Measurements from ENCODE around the gene INPP5A. TPM values are rescaled to one million over a fixed set of nuclear protein-coding genes. Genes with fewer than 3 reads are reported as not detected.
"Not testable (repeated sequence)": the region's sequence is repeated elsewhere in the genome, so short reads cannot be mapped to it uniquely, and the experiment has no call there.

The INPP5A gene
- total RNA-seq, 1 experiment from 2014 or later, result 7.6 TPM

DNA sequence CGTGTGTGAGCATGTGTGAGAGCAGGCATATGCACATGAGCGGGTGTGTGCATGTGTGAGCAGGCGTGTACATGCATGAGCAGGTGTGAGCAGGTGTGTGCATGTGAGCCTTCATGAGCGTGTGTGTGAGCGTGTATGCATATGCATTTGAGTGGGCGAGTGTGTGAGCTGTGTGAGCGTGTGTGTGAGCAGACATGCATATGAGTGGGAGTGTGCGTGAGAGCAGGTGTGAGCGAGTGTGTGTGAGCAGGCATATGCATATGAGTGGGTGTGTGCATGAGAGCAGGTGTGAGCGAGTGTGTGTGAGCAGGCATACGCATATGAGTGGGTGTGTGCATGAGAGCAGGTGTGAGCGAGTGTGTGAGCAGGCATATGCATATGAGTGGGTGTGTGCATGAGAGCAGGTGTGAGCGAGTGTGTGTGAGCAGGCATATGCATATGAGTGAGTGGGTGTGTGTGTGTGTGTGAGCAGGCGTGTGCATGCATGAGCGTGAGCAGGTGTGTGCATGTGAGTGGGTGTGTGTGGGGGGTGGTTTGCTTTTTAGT, 217.7 kb downstream of the INPP5A start:
- Histone ChIP-seq H3K4me3 (no peak overlapping the region), H3K27me3 (no peaks in the 10 kb centered on the region), H3K36me3 (no peaks in the 10 kb centered on the region), H3K9me3 (no peaks in the 10 kb centered on the region)
- DNase-seq, result no peak

GRCh38 chr10:132756591-132756990, 219.0 kb downstream of the INPP5A start:
- no peak for DNase-seq

GRCh38 chr10:132757171-132757570, 219.6 kb downstream of the INPP5A start:
- Histone ChIP-seq H3K27me3 (no peaks in the 10 kb centered on the region), H3K4me3 (no peak overlapping the region), H3K36me3 (no peaks in the 10 kb centered on the region), H3K9me3 (no peaks in the 10 kb centered on the region)
- DNase-seq, result no peak

More at GRCh38 chr10:132756591-132756990, 219.0 kb downstream of the INPP5A start:
- Histone ChIP-seq H3K27me3 (no peaks in the 10 kb centered on the region), H3K36me3 (no peaks in the 10 kb centered on the region), H3K4me3 (no peak overlapping the region), H3K9me3 (no peaks in the 10 kb centered on the region)

- Histone ChIP-seq H3K36me3 (no peaks in the 10 kb centered on the region), H3K9me3 (no peaks in the 10 kb centered on the region), H3K4me3 (no peak overlapping the region), H3K27me3 (no peaks in the 10 kb centered on the region)
- no peak for DNase-seq
These were observed 221.3 kb downstream of the INPP5A start for GRCh38 chr10:132758865-132759264.

DNA sequence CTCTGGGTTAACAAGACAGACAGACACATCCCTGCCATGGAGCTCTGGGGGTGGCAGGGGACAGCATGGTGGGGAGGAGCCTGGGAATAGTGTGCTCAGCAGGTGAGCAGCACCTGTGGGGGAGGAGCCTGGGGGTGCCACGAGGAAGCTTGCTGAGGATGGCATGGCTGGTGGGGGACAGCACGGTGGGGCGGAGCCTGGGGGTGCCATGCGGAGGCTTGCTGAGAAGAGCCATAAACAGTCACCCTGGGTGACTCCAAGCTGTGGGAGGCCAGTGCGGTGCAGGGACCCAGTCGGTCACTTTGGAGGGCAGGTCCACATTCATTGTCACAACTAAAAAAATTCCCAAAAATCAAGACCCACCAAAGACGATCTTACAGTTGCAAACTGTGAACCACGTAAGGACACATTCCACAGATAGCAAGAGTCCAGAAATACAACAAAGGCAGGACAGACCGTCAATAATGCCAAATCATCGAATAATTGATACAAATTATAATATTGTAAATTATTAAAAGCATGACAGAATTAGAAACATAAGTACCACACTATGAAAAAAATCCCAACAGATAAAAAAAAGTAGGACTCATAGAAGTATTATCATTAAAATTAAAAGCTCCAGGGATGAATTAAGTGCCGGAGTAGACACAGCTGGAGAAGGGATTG, 223.9 kb downstream of the INPP5A start:
- Histone ChIP-seq H3K36me3 (no peaks in the 10 kb centered on the region), H3K4me3 (no peak overlapping the region), H3K27me3 (no peaks in the 10 kb centered on the region), H3K9me3 (no peaks in the 10 kb centered on the region)
- no peak for DNase-seq

DNA sequence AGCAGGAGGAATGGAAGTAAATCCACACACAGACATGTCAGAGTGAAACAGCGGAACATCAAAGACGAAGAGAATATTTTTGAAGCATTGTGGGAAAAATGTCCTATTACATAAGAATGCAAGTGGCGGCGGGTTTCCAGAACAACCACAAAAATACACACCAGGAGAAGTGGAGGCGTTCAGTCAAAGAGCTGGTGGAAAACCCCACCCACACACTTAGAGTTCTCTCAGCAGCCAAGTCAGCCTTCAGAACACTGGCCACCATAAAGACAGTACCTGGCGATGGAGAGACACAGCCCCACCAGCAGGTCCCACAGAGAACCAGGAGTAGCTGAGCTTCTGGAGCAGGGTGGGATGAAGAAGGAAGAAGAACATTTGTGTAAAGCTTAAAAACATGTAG, 224.7 kb downstream of the INPP5A start:
- Histone ChIP-seq H3K36me3 (no peaks in the 10 kb centered on the region), H3K4me3 (no peak overlapping the region), H3K9me3 (no peaks in the 10 kb centered on the region), H3K27me3 (no peaks in the 10 kb centered on the region)
- DNase-seq, result no peak

GRCh38 chr10:132763545-132763944, 226.0 kb downstream of the INPP5A start:
- Histone ChIP-seq H3K4me3 (no peak overlapping the region), H3K27me3 (no peaks in the 10 kb centered on the region), H3K36me3 (no peaks in the 10 kb centered on the region), H3K9me3 (no peaks in the 10 kb centered on the region)
- DNase-seq, result no peak

- no peaks in the 10 kb centered on the region for H3K36me3 ChIP-seq
- no peaks in the 10 kb centered on the region for H3K9me3 ChIP-seq
- H3K27me3 ChIP-seq, result no peaks in the 10 kb centered on the region
- no peak for DNase-seq
- no peak overlapping the region for H3K4me3 ChIP-seq
These were observed 226.5 kb downstream of the INPP5A start for GRCh38 chr10:132764108-132764507.

DNA sequence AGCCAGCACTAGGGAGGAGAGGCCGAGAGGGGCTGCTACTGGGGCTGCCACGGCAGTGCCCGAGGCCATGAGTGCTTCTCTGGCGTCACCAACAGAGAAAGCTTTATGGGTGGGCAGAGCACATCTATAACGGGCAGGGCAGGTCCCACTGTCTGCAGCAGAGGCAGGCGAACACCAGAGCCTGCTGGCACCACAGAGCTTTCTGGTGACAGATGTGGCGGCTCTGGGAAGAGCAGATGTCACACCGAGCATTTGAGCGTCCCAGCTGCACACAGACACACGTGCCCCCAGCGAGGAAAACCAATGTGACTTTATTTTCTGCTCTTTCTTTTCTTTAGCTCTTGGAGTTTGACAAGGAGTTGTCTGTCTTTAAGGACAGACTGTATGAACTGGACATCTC, 227.8 kb downstream of the INPP5A start:
- H3K36me3 ChIP-seq, result no peaks in the 10 kb centered on the region
- no peak for DNase-seq
- H3K9me3 ChIP-seq, result no peaks in the 10 kb centered on the region
- no peak overlapping the region for H3K4me3 ChIP-seq
- no peaks in the 10 kb centered on the region for H3K27me3 ChIP-seq

DNA sequence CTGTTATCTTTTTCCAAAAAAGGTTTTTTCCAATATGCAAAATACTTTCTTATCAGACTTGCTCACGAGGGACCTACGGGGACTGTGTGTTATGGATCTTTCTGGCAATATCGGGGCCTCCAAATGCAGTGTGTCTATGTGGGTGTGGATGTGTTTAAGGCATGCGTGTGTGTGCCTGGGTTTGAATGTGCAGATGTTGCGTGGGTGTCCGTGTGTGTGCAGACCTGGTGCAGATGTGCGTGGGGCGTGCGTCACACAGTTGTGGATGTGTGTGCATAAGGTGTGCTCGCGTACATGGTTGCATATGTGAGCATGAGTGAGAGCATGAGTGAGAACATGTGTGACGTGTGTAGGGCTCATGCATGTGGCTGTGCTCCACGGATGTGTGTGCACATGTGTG, 228.7 kb downstream of the INPP5A start:
- Histone ChIP-seq H3K36me3 (no peaks in the 10 kb centered on the region), H3K9me3 (no peaks in the 10 kb centered on the region), H3K4me3 (no peak overlapping the region), H3K27me3 (no peaks in the 10 kb centered on the region)
- DNase-seq, result no peak

GRCh38 chr10:132768346-132769248, 231.0 kb downstream of the INPP5A start:
- no peak overlapping the region for H3K4me3 ChIP-seq
- no peaks in the 10 kb centered on the region for H3K27me3 ChIP-seq
- no peaks in the 10 kb centered on the region for H3K9me3 ChIP-seq
- DNase-seq, result no peak
- H3K36me3 ChIP-seq, result no peaks in the 10 kb centered on the region

- no peak for DNase-seq
- Histone ChIP-seq H3K4me3 (no peak overlapping the region), H3K27me3 (no peaks in the 10 kb centered on the region), H3K36me3 (no peaks in the 10 kb centered on the region), H3K9me3 (no peaks in the 10 kb centered on the region)
These were observed 232.8 kb downstream of the INPP5A start for GRCh38 chr10:132770061-132771021.

- H3K4me3 ChIP-seq, H3K36me3 ChIP-seq, H3K27me3 ChIP-seq, DNase-seq, H3K9me3 ChIP-seq: not testable (repeated sequence)
These were observed 235.2 kb downstream of the INPP5A start for GRCh38 chr10:132772816-132773215.

DNA sequence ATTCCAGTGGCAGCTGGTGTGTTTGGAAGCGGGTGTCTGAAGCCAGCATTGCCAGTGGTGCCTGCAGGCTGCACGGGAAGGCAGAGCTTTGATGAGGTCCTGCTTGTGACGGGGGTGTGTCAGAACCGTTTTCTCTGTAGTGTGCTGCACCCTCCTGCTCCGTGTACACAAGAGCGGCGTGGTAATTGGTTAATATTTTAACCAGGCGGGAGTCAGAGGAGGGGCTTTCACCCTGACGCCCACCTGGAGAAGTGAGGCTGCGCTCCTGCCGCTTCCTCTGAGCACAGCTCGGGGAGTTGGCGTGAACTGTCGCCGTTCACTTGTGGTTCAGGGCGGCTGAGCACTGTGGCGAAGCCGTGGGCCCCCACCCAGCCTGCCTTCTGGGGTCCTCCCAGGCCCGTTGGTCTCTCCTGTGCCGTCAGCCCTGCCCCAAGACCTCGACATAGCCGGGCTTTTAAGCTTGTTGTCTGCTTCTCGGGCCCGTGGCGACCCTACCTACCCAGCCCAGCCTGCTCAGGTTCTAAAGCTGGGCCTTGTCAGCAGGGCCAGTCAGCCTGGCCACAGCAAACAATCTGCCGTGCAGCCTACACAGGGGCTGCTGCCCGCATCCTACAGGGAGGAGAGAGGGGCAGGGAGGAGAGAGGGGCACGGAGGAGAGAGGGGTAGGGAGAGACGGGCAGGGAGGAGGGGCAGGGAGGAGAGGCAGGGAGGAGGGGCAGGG, 236.8 kb downstream of the INPP5A start:
- Histone ChIP-seq H3K36me3 (no peaks in the 10 kb centered on the region), H3K9me3 (no peaks in the 10 kb centered on the region), H3K27me3 (no peaks in the 10 kb centered on the region), H3K4me3 (no peak overlapping the region)
- no peak for DNase-seq

DNA sequence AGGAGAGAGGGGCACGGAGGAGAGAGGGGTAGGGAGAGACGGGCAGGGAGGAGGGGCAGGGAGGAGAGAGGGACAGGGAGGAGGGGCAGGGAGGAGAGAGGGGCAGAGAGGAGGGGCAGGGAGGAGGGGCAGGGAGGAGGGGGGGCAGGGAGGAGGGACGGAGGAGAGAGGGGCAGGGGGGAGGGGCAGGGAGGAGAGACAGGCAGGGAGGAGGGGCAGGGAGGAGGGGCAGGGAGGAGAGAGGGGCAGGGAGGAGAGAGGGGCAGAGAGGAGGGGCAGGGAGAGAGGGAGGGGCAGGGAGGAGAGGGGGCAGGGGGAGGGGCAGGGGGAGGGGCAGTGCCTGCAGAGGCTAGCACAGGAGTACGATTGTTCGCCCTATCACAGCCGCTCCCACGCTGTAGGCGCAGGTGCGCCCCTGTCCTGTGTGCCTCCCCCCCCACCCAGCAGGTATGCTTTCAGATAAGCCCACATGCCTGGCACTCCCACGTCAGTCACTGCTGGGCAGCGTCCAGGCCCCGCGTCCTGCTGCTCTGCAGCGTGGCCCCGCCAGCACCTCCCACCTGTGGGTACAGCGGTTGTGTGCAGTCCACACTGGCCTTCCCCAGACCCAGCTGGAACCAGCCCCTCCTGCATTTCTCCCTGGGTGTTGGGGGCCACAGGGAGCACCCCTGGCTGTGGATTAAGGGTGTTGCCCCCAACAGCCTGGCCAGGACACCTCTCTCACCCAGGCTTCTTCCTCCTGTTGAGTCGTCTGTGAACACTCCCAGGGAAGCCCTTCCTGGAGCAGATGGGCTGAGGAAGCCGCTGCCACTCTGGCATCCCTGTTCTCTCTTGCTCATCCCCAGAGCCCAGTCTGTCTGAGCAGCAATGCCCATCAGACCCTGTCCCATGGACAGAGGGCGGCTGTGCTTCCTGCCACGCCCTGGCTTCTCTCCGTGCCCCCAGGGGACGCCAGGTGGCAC, 237.6 kb downstream of the INPP5A start:
- H3K27me3 ChIP-seq, result no peaks in the 10 kb centered on the region
- H3K9me3 ChIP-seq, result no peaks in the 10 kb centered on the region
- DNase-seq, result no peak
- H3K36me3 ChIP-seq, result no peaks in the 10 kb centered on the region
- H3K4me3 ChIP-seq, result no peak overlapping the region
